HG03045 (cell line): Measurements from ENCODE around the gene ADCY3.

Experiments
- ATAC-seq: cut with Tn5 transposase; IDR thresholded peaks from one replicate; pipeline ENCODE4 v1.9.1; 2021; ENCODE audit warnings: mild to moderate bottlenecking, moderate library complexity; ENCODE audit not compliant: unreplicated experiment

The ADCY3 gene

DNA sequence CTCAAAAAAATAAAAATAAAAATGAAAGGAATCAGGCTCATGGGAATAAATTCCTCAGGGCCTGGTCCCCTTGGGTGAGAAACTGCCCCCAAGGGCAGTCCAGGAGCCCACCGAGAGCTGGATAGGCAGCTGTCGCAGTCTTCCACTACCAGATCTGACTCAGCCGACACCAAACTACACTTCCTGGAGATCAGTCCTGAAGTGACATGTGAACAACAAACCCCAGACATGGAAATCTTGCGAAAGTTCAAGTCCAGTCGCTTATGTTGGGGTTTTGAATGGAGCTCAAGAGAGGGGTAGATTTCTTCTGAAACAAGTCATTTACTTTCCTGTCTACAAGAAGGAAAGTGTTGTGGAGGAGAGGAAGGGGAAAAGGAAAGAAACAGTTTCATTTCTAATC lies 12.9 kb downstream of the ADCY3 start:
- no peak for ATAC-seq

DNA sequence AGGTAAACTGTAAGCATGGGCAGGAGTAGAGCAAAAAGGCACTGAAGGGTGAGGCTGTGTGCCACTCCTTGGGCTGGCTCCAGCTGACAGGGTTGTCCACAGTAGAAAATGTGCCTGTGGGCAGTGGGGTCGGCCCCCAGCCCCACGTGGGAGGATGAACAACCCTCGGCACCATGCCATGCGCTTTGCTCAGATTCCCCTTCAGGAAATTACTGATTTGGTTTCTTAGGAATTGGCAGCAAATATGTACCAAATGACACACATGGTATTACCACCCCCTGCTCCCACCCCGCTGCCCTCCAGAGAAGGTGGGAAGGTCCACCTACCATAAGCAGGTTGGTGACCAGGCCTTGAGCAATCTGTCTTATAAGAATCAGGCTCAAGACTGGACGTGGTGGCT lies 13.6 kb downstream of the ADCY3 start:
- ATAC-seq = no peak

DNA sequence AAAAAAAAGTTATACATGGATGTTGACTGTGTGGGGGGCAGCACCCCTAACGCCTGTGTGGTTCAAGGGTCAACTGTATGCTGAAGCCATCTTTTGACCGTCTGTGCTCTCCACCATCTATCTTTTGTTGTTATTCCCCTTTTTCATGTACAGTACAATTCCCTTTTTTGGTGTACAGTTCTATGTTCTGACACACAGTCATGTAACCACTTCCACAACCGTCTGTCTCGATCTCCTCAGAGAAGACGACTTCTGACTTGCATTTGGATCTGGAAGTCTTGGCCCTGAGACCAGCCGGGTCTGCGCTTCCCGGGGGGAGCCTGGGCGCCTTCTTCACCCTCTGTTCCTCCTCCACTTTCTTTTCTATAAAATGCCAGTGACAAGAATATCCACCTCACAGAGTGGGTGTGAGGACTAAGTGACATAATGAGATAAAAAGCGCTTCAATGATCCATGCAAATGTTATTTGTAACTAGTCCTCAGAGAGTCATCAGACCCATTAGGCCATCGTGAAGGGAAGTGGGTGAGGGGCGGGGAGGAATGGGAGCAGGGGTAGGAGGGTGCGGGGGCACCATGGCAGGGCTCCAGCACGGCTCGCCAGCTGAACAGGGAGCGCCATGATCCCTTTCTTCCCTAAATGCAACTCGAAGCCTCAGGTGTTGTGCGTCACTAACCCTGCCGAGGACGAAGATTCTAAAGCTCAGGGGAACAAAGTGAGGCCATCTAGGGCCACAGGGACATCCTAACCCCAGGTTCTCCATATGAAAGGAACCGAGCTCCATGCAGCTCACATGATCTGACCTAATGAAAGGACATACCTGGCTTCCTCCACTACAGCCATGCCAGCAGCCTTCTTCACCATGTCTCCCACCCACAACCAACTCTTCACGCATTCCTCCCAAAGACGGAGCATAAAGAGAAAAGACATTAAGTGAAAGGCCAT lies 16.6 kb downstream of the ADCY3 start:
- no peak for ATAC-seq

DNA sequence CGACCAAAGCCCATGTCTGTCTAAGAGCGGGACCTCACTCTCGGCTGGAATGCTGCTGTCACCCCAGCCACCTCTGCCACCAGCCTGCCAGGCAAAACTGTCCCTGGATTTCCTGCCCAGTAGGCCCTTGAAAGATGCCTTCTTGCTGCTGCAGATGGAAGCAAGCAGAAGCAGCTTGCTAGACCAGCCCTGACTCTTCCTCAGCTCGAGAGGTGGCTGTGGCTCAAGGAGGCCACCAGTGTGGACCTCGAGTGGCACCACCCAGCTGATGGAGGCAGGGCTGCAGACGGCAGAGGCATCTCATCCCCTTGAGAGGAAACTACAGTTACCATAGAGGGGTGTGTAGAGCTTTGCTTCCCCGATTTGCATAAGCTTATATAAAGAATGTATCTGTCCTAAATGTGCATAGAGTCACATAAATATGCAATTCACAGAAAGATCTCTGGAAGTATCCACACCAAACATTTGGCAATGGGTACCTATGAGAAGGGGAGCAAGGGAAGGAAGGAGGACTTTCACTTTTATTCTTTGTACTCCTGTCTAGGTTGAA lies 20.6 kb downstream of the ADCY3 start:
- ATAC-seq = no peak

DNA sequence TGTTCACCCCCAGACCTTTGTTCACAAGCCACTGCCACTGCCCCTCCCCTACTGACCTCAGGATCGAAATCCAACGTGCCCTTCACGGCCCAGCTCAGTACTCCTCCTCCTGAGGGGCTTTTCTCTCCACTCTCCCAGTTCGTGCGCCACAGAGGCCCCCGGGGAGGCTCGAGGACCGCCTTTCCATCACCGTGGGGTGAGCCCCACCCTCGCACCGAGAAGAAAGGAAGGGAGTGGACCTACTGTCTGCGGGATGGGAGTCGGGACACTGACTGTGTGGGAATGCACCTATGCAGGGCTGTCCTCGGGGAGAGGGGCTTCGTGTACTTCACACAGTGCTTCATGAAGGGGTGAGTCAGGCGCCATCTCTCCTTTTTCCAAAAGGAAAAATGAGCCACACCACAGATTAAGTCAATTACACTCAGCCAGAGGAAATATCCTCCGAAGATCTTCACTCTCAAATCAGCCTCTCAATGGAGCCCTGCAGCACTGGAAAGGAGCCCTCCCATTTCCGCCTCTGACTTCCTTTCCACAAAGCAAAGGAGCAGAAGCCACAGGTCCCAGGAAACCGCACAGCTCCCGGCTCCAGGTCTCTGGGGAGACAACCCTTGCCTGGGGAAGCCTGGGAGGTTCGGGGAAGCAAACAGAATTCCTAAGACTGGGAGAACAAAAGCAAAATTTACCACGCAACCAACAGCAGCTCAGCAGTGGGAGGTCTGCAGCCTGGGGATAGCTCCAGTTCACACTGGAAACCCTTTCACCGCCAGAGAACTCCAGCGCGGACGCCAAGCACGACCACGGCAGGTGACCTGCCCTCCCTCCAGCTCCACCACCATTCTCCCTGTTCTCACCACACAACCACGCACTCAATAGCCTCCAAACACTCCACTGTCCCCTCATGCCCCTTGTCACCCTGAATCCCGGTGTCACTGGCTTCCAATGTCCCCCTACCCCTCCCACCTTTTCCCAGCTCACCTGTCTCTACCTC lies 21.6 kb downstream of the ADCY3 start:
- no peak for ATAC-seq

DNA sequence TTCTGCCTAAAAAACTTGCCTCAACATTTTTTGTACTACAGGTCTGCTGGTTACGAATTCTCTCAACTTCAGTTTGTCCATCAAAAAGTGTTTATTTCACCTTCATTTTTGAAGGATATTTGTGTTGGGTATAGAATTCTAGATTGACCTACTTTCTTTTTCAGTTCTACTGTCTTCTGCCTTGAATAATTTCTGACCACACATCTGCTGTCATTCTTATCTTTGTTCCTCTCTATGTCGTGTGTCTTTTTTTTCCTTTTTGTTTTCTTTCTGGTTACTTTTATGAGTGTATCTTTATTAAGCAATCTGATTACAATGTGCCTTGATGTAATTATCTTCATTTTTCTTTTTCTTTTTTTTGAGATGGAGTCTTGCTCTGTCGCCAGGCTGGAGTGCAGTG lies 25.3 kb downstream of the ADCY3 start:
- no peak for ATAC-seq

DNA sequence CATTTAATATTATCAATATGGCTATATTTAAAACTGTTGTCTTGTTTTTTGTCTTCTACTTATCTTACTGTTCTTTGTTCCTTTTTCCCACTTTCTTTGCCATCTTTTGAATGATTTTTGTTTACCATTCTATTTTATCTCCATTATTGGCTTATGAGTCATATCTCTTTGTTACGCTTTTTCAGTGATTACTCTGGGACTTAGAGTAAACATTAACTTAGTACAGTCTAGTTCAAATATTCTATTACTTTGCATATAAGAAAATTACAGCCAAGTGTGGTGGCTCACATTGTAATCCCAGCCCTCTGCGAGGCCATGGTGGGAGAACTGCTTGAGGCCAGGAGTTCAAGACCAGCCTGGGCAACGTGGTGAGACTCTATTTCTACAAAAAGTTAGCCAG lies 26.1 kb downstream of the ADCY3 start:
- ATAC-seq = no peak

DNA sequence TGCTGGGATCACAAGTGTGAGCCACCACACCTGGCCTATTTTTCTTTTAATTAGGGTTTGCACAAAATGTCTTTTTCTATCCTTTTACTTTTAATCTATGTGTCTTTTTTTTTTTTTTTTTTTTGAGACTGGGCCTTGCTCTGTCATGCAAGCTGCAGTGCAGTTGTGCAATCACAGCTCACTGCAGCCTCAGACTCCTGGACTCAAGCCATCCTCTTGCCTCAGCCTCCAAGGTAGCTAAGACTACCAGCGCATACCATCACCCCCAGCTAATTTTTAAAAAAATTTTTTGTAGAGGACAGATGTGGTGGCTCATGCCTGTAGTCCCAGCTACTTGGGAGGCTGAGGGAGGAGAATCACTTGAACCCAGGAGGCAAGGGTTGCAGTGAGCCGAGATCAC lies 27.1 kb downstream of the ADCY3 start:
- no peak for ATAC-seq

DNA sequence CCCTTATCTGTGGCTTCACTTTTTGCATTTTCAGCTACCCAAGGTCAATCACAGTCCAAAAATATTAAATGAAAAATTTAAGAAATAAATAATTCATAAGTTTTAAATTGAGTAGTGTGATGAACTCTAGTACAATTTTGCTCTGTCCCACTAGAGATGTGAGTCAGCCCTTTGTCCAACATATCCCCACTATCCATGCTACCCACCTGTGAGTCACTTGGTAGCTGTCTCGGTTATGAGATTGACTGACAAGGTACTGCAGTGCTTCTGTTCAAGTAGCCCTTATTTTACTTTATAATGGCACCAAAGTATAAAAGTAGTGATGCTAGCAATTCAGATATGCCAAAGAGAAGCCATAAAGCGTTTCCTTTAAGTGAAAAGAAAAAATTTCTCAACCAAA lies 28.8 kb downstream of the ADCY3 start:
- no peak for ATAC-seq

DNA sequence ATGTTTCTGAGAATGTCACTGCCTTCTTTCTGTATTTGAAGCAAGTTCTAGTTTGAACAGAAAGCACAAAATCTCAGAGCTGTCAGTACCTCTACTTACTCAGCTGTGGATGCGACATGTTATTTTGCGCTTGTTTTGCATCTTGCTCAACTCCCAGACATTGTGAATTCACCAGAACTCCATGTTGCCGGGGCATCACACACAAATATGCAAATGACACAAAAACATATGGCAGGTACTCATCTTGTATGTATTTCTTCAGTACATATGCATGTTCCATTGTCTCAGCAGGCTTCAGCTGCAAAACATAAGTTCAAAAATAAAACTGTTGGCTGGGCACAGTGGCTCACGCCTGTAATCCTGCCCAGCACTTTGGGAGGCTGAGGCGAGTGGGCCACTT lies 30.8 kb downstream of the ADCY3 start:
- ATAC-seq = no peak

DNA sequence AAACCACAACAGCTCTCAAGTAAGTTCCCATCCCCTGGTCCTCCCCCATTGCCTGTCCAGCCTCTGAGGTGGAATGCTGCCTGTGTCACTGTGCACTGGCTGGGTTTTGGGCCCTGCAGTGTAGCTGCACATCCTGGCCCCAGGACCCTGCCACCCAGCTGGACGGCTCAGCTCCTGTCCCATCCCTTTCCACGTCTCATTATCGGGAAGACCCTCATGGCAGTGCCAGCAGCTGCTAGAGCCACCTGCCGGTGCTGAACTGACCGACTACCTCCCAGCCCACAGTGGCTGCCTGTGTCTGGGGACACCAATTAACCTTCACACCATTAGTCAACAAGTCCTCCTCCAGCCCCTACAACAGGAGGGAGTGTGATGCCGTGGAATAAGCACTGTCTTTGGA lies 31.9 kb downstream of the ADCY3 start:
- no peak for ATAC-seq

DNA sequence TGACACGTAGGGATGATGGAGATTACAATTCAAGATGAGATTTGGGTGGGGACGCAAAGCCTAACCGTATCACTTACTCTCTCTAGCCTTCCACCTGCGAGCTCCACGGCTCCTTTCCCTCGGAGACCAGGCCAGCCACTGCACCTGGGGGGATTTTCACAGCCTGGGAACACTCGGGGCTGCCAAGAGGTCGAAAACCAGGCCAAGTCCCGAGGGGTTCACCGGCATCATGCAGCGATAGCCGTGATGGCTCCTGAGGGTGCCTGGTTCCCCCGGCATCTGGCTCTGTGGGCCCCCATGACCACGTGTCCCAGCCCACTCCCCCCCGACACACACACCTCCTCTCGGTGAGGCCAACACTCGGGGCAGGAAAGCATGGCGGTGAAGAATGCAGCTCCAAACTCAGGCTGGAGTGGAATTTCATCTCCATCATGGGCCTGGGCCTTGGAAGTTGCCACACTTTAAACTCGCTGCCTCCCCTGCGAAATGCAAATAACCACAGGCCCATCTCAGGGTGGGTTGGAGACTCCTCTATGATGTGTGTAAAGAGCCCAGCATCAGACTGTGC lies 32.6 kb downstream of the ADCY3 start:
- no peak for ATAC-seq

DNA sequence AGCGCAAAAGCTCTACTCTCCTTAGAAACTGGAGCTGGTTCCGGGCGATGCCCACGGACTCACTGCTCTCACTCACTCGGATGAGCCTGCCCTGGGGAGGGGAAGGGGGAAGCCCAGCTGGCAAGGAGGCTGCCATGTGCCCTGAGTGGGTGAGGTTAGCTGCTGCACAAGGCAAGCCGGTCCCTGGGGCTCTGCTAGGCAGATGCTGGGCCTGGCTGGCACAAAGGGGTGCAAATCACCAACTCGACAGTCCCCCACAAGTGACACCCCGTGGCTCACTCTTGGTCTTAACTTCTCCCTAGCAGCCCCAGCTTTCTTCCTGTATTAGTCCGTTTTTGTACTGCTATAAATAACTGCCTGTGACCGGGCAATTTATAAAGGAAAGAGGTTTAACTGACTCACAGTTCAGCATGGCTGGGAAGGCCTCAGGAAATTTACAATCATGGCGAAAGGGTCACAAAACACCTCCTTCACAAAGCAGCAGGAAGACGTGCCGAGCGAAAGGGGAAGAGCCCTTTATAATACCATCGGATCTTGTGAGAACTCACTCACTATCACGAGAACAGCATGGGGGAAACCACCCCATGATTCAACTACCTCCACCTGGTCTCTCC lies 33.2 kb downstream of the ADCY3 start:
- no peak for ATAC-seq

DNA sequence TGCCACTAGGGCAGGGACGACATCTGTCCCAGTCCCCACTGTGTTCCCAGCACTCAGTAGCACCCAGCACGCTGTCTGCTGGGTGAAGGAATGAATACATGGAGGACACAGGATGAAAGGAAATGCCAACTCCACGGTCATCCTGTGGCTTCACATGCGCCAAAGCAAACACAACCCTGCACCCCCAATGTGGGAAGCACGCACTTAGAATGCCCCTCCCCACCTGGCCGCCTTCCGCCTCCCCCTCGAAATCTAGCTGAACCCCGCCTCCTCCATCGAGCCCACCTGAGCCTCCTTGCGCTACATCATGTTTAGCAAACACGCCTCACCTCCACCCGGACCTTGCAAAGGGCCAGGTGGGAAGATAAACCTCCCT lies 33.9 kb downstream of the ADCY3 start:
- no peak for ATAC-seq

DNA sequence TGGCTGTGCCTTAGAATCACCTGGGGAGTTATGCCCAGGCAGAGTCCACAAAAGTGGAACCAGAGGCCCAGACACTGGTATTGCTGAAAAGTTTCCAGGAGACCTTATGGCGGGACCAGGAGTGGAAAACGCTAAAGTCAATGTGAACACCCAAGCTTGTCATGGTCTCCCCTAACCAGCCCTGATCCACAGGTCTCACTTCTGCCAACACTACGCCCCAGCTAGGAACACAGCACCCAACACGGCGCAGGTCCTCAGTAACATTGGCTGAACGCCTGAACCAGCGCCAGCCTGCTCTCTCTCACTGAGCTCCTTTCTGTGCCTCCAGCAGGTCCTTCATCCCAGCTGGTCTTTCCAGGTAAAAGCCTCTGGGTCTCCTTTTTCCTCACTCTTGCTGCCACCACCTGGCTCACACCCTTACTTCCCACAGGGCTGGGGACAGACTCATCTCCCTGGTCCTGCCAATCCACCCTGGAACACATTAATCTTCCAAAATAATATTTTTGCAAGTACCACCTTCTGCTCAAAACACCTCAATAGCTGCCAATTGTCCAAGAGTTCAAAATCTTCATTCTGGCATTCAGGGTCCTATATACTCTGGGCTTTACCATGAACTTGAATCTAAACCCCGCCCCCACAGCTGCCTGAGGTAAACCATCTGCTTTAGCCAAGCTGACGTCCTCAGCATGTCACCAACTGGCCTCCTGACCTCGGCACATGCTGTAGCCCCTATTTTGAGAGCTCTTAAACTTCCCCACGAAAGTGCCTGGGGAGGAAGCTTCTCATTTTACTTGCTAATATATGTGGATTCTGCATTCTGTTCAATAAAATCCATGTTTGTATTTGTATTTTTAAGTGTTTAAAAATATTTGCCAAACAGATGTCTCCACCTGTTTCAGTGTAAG lies 34.6 kb downstream of the ADCY3 start:
- ATAC-seq = no peak

DNA sequence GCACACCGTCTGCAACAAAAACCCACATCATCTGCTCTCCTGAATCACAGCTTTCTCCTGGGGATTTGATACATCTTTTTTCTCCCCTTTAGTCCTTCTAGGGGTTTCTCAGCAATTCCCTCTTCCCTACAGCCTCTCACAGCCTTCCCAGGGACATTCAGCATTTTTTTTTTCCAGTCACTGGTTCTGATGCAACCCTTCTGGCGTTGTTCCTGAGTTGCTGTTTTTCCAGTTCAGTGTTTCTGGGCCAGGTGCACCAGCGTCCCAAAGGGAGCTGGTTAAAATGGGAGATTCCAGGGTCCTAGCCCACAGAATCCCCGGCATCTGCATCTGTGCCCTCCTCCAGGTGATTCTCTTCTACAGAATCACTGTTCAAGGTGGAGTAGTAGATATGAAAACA lies 36.1 kb downstream of the ADCY3 start:
- no peak for ATAC-seq

DNA sequence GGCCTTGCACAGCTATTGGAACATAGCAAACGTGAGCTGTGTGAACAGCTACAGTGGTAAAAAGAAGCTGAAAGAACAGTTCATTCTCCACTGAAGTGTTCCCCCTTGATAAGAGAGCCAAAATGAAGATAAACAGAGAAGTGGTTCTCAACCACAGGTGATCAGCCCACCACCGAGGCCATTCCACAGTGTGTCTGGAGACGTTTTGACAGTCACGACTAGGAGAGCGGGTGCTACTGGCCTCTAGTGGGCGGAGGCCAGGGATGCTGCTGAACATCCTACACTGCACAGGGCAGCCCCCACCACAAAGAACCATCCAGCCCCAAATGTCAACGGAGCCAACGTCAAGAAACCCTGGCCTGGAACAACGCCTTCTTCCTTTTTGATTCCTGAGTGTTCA lies 38.4 kb downstream of the ADCY3 start:
- no peak for ATAC-seq

DNA sequence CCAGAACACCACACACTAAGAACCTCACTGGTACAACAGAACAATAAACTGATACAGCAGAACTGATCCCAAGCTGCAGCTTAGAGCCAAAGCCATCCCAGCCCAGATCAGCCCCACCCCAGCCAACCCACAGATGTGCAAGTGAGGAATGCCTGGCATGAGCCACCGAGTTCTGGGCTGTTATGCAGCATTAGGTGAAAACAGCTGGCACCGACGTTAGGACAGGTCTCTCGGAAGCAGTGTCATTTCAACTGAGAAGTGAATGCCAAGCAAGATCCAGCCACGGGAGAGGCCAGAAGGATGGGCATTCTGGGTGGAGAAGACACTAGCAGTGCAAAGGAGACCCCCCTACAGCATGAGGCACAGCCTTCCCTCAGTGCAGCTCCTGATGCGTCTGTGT lies 38.9 kb downstream of the ADCY3 start:
- no peak for ATAC-seq

DNA sequence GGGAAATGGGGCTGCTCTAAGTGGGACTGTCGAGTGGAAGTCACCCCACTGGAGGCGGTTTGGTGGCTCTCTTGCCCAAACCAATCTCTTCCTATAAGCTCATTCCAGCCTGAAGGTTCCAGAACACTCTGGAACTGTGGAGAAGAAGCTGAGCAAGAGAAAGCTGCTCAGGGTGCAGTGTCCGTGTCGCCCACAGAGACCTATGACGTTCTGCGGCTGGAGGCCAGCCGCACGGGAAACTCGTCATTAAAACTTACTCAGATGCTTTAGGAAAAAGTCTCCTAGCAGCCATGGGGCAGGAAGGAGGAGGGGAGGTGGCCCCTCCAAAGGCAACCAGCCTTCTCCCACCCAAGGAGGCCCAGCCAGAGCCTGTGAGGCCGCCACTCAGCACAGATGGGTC lies 41.7 kb downstream of the ADCY3 start:
- ATAC-seq = no peak

DNA sequence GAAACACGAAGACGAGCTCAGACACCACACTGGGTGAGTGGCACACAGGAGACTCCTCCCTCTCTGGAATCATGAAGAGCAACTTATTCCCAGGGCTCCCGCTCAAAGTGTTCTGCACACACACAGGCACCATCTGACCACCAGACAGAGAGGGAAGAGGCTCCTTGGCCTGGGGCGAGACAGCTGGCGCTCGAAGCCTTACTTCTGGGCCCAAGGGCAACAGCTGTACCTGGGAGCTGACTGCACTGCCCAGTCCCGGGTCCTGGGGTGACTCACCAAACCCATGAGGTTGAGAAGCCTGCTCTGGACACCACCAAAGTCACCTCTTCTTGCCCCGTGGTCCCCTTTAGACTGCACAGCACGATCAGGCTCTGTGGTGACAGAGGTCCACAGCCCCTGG lies 42.4 kb downstream of the ADCY3 start:
- no peak for ATAC-seq
